WTC11 (cell line): Measurements from ENCODE around the gene ADRA2C.

Experiments used
- CBFB ChIP-seq: sonication (generic); formaldehyde crosslinking; IDR thresholded peaks from 2 replicates; pipeline ENCODE4 v1.8.1; 2022; ENCODE audit warnings: mild to moderate bottlenecking, low read depth, missing genetic modification reagents
- NFE2L1 ChIP-seq: sonication (generic); formaldehyde crosslinking; IDR thresholded peaks from 2 replicates; pipeline ENCODE4 v1.8.1; 2023; ENCODE audit warnings: missing genetic modification reagents
- NR2C2 ChIP-seq: sonication (generic); formaldehyde crosslinking; IDR thresholded peaks from 2 replicates; pipeline ENCODE4 v1.8.0; 2022; ENCODE audit warnings: mild to moderate bottlenecking, missing genetic modification reagents
- TEAD4 ChIP-seq: sonication (generic); formaldehyde crosslinking; IDR thresholded peaks from 2 replicates; pipeline ENCODE4 v1.8.0; 2022; ENCODE audit warnings: mild to moderate bottlenecking, missing genetic modification reagents
- ZNF121 ChIP-seq: sonication (generic); formaldehyde crosslinking; IDR thresholded peaks from 2 replicates; pipeline ENCODE4 v1.8.0; 2023; ENCODE audit warnings: missing genetic modification reagents
- ZNF138 ChIP-seq: sonication (generic); formaldehyde crosslinking; conservative IDR thresholded peaks from 2 replicates; pipeline ENCODE4 v1.8.1; 2022; ENCODE audit warnings: mild to moderate bottlenecking, moderate library complexity, missing genetic modification reagents
- ZNF423 ChIP-seq: fragments of 250-450 bp; sonication (Bioruptor Pico); IDR thresholded peaks from 2 replicates; pipeline ENCODE4 v2.1.2; 2022; ENCODE audit warnings: mild to moderate bottlenecking, moderate library complexity
- TF ChIP-seq, protein P1 (sequence below): sonication (generic); formaldehyde crosslinking; IDR thresholded peaks from 2 replicates; pipeline ENCODE4 v1.8.0; 2023; ENCODE audit warnings: missing genetic modification reagents
- TF ChIP-seq, protein P2 (sequence below): sonication (generic); formaldehyde crosslinking; IDR thresholded peaks from 2 replicates; pipeline ENCODE4 v1.8.1; 2022; ENCODE audit warnings: low read depth, mild to moderate bottlenecking, moderate library complexity, missing genetic modification reagents, borderline replicate concordance
- TF ChIP-seq, protein P3 (sequence below): fragments of 200-600 bp; IDR thresholded peaks from 2 replicates; pipeline ENCODE4 v1.8.0; 2022; ENCODE audit warnings: antibody characterized with exemption
- TF ChIP-seq, protein P4 (sequence below): sonication (generic); formaldehyde crosslinking; conservative IDR thresholded peaks from 2 replicates; pipeline ENCODE4 v1.8.1; 2022; ENCODE audit warnings: mild to moderate bottlenecking, missing genetic modification reagents
- TF ChIP-seq, protein P5 (sequence below): sonication (generic); formaldehyde crosslinking; IDR thresholded peaks from 2 replicates; pipeline ENCODE4 v1.8.0; 2022; ENCODE audit warnings: mild to moderate bottlenecking, missing genetic modification reagents
- TF ChIP-seq, protein P6 (sequence below): sonication (generic); formaldehyde crosslinking; IDR thresholded peaks from 2 replicates; pipeline ENCODE4 v1.8.1; 2023; ENCODE audit warnings: mild to moderate bottlenecking, missing genetic modification reagents, borderline replicate concordance

DNA sequence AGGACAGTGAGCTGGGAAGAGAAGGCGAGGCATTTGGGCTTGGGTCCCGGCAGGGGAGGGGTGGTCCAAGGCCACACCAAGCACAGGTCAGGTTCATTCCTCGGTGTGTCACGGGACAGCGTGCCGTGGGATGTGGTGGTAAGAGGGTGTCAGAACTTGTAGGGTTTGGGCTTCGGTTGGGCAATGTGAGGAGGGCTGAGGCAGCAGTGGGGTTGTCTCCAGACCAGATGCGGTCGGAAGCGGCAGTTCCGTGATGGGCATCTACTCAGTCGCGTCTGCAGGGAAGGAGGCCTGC lies 22.1 kb downstream of the ADRA2C start:
- TF ChIP-seq, protein P1, sequence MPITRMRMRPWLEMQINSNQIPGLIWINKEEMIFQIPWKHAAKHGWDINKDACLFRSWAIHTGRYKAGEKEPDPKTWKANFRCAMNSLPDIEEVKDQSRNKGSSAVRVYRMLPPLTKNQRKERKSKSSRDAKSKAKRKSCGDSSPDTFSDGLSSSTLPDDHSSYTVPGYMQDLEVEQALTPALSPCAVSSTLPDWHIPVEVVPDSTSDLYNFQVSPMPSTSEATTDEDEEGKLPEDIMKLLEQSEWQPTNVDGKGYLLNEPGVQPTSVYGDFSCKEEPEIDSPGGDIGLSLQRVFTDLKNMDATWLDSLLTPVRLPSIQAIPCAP (CRISPR knock-in tag), result no peak
- TF ChIP-seq, protein P2, sequence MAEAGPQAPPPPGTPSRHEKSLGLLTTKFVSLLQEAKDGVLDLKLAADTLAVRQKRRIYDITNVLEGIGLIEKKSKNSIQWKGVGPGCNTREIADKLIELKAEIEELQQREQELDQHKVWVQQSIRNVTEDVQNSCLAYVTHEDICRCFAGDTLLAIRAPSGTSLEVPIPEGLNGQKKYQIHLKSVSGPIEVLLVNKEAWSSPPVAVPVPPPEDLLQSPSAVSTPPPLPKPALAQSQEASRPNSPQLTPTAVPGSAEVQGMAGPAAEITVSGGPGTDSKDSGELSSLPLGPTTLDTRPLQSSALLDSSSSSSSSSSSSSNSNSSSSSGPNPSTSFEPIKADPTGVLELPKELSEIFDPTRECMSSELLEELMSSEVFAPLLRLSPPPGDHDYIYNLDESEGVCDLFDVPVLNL, result no peak
- TF ChIP-seq CBFB (CRISPR knock-in tag) (no peak), NFE2L1 (CRISPR knock-in tag) (no peak), ZNF138 (CRISPR knock-in tag) (no peak), TEAD4 (CRISPR knock-in tag) (no peak), ZNF423 (no peak), NR2C2 (CRISPR knock-in tag) (no peak), ZNF121 (no peak)
- TF ChIP-seq, protein P3, sequence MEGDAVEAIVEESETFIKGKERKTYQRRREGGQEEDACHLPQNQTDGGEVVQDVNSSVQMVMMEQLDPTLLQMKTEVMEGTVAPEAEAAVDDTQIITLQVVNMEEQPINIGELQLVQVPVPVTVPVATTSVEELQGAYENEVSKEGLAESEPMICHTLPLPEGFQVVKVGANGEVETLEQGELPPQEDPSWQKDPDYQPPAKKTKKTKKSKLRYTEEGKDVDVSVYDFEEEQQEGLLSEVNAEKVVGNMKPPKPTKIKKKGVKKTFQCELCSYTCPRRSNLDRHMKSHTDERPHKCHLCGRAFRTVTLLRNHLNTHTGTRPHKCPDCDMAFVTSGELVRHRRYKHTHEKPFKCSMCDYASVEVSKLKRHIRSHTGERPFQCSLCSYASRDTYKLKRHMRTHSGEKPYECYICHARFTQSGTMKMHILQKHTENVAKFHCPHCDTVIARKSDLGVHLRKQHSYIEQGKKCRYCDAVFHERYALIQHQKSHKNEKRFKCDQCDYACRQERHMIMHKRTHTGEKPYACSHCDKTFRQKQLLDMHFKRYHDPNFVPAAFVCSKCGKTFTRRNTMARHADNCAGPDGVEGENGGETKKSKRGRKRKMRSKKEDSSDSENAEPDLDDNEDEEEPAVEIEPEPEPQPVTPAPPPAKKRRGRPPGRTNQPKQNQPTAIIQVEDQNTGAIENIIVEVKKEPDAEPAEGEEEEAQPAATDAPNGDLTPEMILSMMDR, result no peak
- TF ChIP-seq, protein P4, sequence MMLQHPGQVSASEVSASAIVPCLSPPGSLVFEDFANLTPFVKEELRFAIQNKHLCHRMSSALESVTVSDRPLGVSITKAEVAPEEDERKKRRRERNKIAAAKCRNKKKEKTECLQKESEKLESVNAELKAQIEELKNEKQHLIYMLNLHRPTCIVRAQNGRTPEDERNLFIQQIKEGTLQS (CRISPR knock-in tag), result no peak
- TF ChIP-seq, protein P5, sequence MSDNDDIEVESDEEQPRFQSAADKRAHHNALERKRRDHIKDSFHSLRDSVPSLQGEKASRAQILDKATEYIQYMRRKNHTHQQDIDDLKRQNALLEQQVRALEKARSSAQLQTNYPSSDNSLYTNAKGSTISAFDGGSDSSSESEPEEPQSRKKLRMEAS (CRISPR knock-in tag), result no peak
- TF ChIP-seq, protein P6, sequence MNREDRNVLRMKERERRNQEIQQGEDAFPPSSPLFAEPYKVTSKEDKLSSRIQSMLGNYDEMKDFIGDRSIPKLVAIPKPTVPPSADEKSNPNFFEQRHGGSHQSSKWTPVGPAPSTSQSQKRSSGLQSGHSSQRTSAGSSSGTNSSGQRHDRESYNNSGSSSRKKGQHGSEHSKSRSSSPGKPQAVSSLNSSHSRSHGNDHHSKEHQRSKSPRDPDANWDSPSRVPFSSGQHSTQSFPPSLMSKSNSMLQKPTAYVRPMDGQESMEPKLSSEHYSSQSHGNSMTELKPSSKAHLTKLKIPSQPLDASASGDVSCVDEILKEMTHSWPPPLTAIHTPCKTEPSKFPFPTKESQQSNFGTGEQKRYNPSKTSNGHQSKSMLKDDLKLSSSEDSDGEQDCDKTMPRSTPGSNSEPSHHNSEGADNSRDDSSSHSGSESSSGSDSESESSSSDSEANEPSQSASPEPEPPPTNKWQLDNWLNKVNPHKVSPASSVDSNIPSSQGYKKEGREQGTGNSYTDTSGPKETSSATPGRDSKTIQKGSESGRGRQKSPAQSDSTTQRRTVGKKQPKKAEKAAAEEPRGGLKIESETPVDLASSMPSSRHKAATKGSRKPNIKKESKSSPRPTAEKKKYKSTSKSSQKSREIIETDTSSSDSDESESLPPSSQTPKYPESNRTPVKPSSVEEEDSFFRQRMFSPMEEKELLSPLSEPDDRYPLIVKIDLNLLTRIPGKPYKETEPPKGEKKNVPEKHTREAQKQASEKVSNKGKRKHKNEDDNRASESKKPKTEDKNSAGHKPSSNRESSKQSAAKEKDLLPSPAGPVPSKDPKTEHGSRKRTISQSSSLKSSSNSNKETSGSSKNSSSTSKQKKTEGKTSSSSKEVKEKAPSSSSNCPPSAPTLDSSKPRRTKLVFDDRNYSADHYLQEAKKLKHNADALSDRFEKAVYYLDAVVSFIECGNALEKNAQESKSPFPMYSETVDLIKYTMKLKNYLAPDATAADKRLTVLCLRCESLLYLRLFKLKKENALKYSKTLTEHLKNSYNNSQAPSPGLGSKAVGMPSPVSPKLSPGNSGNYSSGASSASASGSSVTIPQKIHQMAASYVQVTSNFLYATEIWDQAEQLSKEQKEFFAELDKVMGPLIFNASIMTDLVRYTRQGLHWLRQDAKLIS (CRISPR knock-in tag), result no peak
